HG03139 (cell line): ENCODE results near the gene FUT2.

ENCODE experiments used
- ATAC-seq: cut with Tn5 transposase; IDR thresholded peaks from one replicate; pipeline ENCODE4 v1.9.1; 2021; ENCODE audit not compliant: unreplicated experiment

Gene FUT2

GRCh38 chr19:48724796-48725753 lies 29.3 kb downstream of the FUT2 start:
- ATAC-seq = no peak

DNA sequence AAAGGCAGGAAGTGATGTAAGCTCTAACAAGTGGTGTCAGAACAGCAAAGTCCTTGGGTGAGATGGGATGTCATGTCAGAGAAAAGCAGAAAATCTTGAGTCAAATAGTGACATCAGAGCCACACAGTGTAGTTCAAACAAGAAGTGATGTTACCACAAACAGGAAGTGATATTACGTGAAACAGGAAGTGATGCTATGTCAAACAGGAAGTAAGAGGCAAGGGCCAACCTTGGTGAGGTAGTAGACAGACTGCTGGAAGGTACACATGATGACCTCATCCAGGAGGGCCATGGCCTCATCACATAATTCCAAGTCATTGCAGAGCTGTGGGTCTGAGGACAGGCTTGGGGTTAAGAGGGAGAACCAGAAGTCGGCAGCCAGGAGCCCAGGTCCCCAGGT lies 30.8 kb downstream of the FUT2 start:
- no peak for ATAC-seq

- no peak for ATAC-seq
Observed at GRCh38 chr19:48728911-48729664, 33.3 kb downstream of the FUT2 start.

- ATAC-seq = no peak
Observed at GRCh38 chr19:48731452-48731851, 35.7 kb downstream of the FUT2 start.

- no peak for ATAC-seq
Observed at GRCh38 chr19:48734625-48735024, 38.9 kb downstream of the FUT2 start.

DNA sequence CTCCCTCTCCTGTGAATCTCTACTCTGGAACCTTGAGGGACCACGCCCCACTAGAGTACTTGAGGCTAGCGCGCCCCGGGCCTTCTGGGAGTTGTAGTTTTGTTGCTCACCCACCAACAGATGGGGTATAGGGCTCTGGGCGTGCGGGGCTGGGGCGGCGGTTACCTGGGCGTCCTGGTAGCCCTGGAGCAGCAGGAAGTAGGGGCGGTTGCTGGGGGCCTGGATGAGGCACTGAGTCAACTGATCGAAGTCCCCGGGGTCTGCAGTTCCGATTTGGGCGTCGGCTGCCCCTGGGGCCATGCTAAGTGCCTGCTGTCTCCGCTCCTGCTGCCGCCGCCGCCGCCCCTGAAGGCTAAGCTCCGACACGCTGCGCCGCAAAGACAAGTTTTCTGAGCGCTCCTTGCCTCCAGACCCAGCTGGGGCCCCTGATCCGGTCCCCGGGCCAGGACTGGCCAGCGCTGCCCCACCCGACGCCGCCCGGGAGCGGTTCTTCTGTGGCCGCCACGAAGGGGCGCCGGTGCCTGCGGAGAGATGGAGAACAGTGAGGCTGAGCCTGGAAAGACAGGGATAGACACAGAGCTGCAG lies 39.4 kb downstream of the FUT2 start:
- ATAC-seq = no peak

GRCh38 chr19:48737360-48737998 lies 41.7 kb downstream of the FUT2 start:
- ATAC-seq = no peak

- ATAC-seq = peak; percentile 81
Observed at GRCh38 chr19:48738557-48739403, 43.0 kb downstream of the FUT2 start.

DNA sequence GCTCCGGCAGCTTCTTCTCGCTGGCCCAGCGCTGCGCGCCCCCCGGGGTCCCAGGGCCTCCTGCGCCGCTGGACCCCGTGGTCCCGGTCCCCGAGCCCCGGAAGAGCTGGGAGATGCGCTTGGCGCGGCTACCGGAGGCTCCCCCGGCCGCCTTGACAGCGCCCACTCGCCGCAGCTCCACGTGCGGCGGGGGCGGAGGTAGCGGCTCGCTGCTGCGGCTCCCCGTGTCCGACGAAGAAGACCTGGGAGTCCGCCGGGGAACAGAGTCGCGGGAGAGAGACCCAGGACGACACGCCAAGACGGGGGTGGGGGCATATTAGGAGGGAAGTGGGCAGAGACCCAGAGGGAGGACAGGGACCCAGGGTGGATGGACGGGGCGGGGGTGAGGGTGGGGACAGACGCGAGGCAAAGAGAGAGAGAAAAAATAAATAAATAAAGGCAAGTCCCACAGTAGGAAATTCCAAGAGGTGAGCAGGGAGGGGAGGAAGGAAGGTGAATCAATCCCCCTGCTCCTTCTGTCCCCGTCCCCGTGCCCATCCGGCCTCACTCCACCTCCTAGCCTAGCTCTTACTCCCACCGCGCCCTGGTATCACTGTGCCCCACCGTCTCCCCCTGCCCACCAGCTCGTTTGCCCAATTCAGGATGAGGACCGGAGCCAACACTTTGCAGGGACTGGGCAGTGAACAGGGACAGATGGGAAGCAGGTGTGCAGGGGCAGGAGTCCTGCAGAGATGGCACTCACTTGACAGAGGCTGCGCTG lies 43.8 kb downstream of the FUT2 start:
- no peak for ATAC-seq

DNA sequence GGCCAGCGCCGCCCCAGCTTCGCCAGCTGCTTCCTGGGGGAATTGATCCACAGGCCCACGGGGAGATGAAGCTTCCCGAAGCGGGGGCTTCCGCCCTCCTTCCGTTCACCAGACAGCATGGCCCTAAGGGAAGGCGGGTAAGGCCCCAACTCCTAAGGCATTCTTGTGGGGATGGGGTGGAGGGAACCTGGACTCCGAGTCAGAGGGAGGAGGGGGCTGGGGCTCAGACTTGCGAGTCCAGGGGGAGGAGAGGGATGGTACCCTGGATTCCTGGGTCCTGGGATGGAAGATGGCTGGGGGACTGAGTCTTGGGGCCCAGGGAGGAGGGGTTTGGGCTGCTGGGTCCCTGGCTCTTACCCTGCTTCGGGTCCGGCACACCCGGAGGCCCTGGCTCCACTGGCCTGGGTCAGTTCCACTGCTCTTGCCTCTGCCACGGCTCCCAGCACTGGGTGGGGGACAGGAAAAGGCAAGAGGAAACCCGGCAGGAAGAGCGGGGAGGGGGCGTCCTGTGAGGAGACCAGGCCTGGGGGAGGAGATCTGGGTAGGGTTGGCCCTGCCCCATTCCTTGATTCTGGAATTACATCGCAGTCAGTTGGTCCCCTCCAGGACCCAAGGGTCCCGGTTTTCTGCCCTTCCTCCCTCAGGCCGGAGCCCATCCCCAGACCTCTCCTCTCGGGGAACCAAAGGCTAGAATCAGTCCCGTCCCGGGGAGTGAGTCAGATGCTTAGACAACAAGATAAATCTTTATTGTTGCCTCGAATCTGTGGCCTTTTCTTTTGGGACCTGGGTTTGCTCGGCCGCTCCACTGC lies 44.6 kb downstream of the FUT2 start, which contains the start of gene RASIP1:
Gene RASIP1, minus strand, starts transcription at position 447 of the 809 bp plus-strand sequence. Its CDS starts 328 bp downstream, at position 119.
- no peak for ATAC-seq

GRCh38 chr19:48741129-48741999 lies 45.6 kb downstream of the FUT2 start:
- no peak for ATAC-seq

- ATAC-seq = no peak
Observed at GRCh38 chr19:48742096-48742495, 46.3 kb downstream of the FUT2 start.

- no peak for ATAC-seq
Observed at GRCh38 chr19:48745208-48745995, 49.6 kb downstream of the FUT2 start.

- no peak for ATAC-seq
Observed at GRCh38 chr19:48746110-48746509, 50.3 kb downstream of the FUT2 start.

- ATAC-seq = no peak
Observed at GRCh38 chr19:48746738-48747575, 51.2 kb downstream of the FUT2 start, which contains the start of gene IZUMO1. TSS of gene IZUMO1 (minus strand) at chr19:48746909. CDS start at chr19:48745859, 1,050 bp downstream.
